ENCODE results near the gene PCAT6.

- TF ChIP-seq POLR2A (IDR thresholded peaks at IDR 0.05) (no peak), CTCF (IDR thresholded peaks at IDR 0.05) (no peak)
Observed at GRCh38 chr1:202850593-202851362, 40.0 kb downstream of the PCAT6 start.

All from testis (tissue), 2 donors.